Hematopoietic multipotent progenitor cell treated with erythropoietin and hydrocortisone succinate and interleukin-3 and kit ligand, for 15 days (in vitro differentiated cells): Measurements from ENCODE around the gene RNF11.
"Not testable (repeated sequence)": the region's sequence is repeated elsewhere in the genome, so short reads cannot be mapped to it uniquely, and the experiment has no call there.

Experiments used
- DNase-seq: peaks from one replicate; pipeline ENCODE4 v3.0.0-alpha.2; 2015; ENCODE audit warnings: low spot score

RNF11 gene

GRCh38 chr1:51235673-51236530 is at the start of gene RNF11:
Gene RNF11, plus strand, starts transcription at chr1:51236273. Its CDS starts 484 bp downstream, at chr1:51236757.
- DNase-seq, result peak; percentile 95

GRCh38 chr1:51188230-51188629 is 47.8 kb upstream of the RNF11 start:
- DNase-seq, result no peak

- DNase-seq, result peak; percentile 76
Observed at GRCh38 chr1:51189421-51190073, 46.5 kb upstream of the RNF11 start.

GRCh38 chr1:51190961-51191360 is 45.1 kb upstream of the RNF11 start:
- no peak for DNase-seq

GRCh38 chr1:51192213-51192843 is 43.7 kb upstream of the RNF11 start:
- DNase-seq, result peak; percentile 80

- no peak for DNase-seq
Observed at GRCh38 chr1:51193564-51193963, 42.5 kb upstream of the RNF11 start.

GRCh38 chr1:51203121-51203873 is 32.8 kb upstream of the RNF11 start:
- DNase-seq, result no peak

GRCh38 chr1:51203874-51204245 is 32.2 kb upstream of the RNF11 start:
- DNase-seq, result no peak

GRCh38 chr1:51210055-51210454 is 26.0 kb upstream of the RNF11 start:
- no peak for DNase-seq

GRCh38 chr1:51210676-51211075 is 25.4 kb upstream of the RNF11 start:
- no peak for DNase-seq

- DNase-seq, result no peak
Observed at GRCh38 chr1:51214615-51215131, 21.4 kb upstream of the RNF11 start.

GRCh38 chr1:51215169-51215568 is 20.9 kb upstream of the RNF11 start:
- DNase-seq, result no peak

GRCh38 chr1:51216631-51217030 is 19.4 kb upstream of the RNF11 start:
- no peak for DNase-seq

- no peak for DNase-seq
Observed at GRCh38 chr1:51217101-51217500, 19.0 kb upstream of the RNF11 start.

GRCh38 chr1:51218570-51218969 is 17.5 kb upstream of the RNF11 start:
- no peak for DNase-seq

GRCh38 chr1:51219022-51219421 is 17.1 kb upstream of the RNF11 start:
- DNase-seq, result no peak

GRCh38 chr1:51221529-51221928 is 14.5 kb upstream of the RNF11 start:
- not testable (repeated sequence) for DNase-seq

GRCh38 chr1:51222136-51222787 is 13.8 kb upstream of the RNF11 start:
- DNase-seq, result no peak

- DNase-seq, result no peak
Observed at GRCh38 chr1:51222809-51223208, 13.3 kb upstream of the RNF11 start.

GRCh38 chr1:51224255-51224654 is 11.8 kb upstream of the RNF11 start:
- no peak for DNase-seq

- not testable (repeated sequence) for DNase-seq
Observed at GRCh38 chr1:51227231-51227960, 8.7 kb upstream of the RNF11 start.
